H9 (cell line): Measurements from ENCODE around the gene EPB41. TPM values are rescaled to one million over a fixed set of nuclear protein-coding genes. Genes with fewer than 3 reads are reported as not detected.

Experiments used
- DNase-seq: peaks from one replicate; pipeline ENCODE4 v3.0.0-alpha.2; 2017
- H2AFZ ChIP-seq: one replicate; pipeline ENCODE4 v1.6.1; 2013; ENCODE audit warnings: mild to moderate bottlenecking, low read length, control low read depth, moderate library complexity
- H2AK5ac ChIP-seq: 2 replicates; pipeline ENCODE4 v1.6.1; 2013; ENCODE audit warnings: low read length, control low read depth, mixed read lengths; ENCODE audit not compliant: insufficient read length
- H2BK120ac ChIP-seq: one replicate; pipeline ENCODE4 v1.6.1; 2013; ENCODE audit warnings: low read depth, mild to moderate bottlenecking, low read length, control low read depth, inconsistent platforms; ENCODE audit not compliant: poor library complexity, severe bottlenecking
- H2BK12ac ChIP-seq: 2 replicates; pipeline ENCODE4 v1.6.1; 2013; ENCODE audit warnings: low read length, control low read depth, mixed read lengths, low read depth; ENCODE audit not compliant: insufficient read length
- H2BK15ac ChIP-seq: 2 replicates; pipeline ENCODE4 v1.6.1; 2013; ENCODE audit warnings: low read depth, low read length, control low read depth
- H2BK20ac ChIP-seq: one replicate; pipeline ENCODE4 v1.6.1; 2013; ENCODE audit warnings: low read depth, mild to moderate bottlenecking, low read length, control low read depth, inconsistent platforms; ENCODE audit not compliant: poor library complexity, severe bottlenecking
- H2BK5ac ChIP-seq: 2 replicates; pipeline ENCODE4 v1.6.1; 2013; ENCODE audit warnings: low read length, control low read depth, mixed read lengths; ENCODE audit not compliant: insufficient read length
- H3K14ac ChIP-seq: 2 replicates; pipeline ENCODE4 v1.6.1; 2013; ENCODE audit warnings: low read length, control low read depth; ENCODE audit not compliant: insufficient read depth
- H3K18ac ChIP-seq: 2 replicates; pipeline ENCODE4 v1.6.1; 2013; ENCODE audit warnings: low read depth, mild to moderate bottlenecking, mixed read lengths, low read length, control low read depth; ENCODE audit not compliant: insufficient read length
- H3K23ac ChIP-seq: 2 replicates; pipeline ENCODE4 v1.6.1; 2013; ENCODE audit warnings: low read length, control low read depth, mixed read lengths, low read depth; ENCODE audit not compliant: insufficient read length
- H3K23me2 ChIP-seq: 2 replicates; pipeline ENCODE4 v1.6.1; 2013; ENCODE audit warnings: low read depth, mild to moderate bottlenecking, mixed read lengths, low read length, control low read depth; ENCODE audit not compliant: insufficient read length, poor library complexity, severe bottlenecking
- H3K27ac ChIP-seq: 2 replicates; pipeline ENCODE4 v1.5.1; 2013; ENCODE audit warnings: low read length, control low read depth, mixed read lengths, low read depth; ENCODE audit not compliant: insufficient read length
- H3K27me3 ChIP-seq: 2 replicates; pipeline ENCODE4 v1.6.1; 2013; ENCODE audit warnings: low read length, control low read depth, inconsistent platforms; ENCODE audit not compliant: insufficient read depth
- H3K4ac ChIP-seq: 2 replicates; pipeline ENCODE4 v1.6.1; 2013; ENCODE audit warnings: low read depth, mild to moderate bottlenecking, control low read depth, inconsistent platforms, low read length, moderate library complexity
- H3K4me1 ChIP-seq: 2 replicates; pipeline ENCODE4 v1.6.1; 2013; ENCODE audit warnings: low read length, control low read depth, inconsistent platforms; ENCODE audit not compliant: insufficient read depth
- H3K4me2 ChIP-seq: 2 replicates; pipeline ENCODE4 v1.6.1; 2013; ENCODE audit warnings: low read length, control low read depth, mixed read lengths; ENCODE audit not compliant: insufficient read length, insufficient read depth
- H3K56ac ChIP-seq: 2 replicates; pipeline ENCODE4 v1.6.1; 2013; ENCODE audit warnings: low read depth, mild to moderate bottlenecking, mixed read lengths, low read length, control low read depth; ENCODE audit not compliant: insufficient read length
- H3K79me1 ChIP-seq: 2 replicates; pipeline ENCODE4 v1.6.1; 2013; ENCODE audit warnings: low read depth, mild to moderate bottlenecking, moderate library complexity, low read length, control low read depth, inconsistent platforms; ENCODE audit not compliant: insufficient read depth, poor library complexity, severe bottlenecking
- H3K79me2 ChIP-seq: 2 replicates; pipeline ENCODE4 v1.6.1; 2013; ENCODE audit warnings: low read length, control low read depth, inconsistent platforms; ENCODE audit not compliant: insufficient read depth
- H3K9ac ChIP-seq: 2 replicates; pipeline ENCODE4 v1.6.1; 2013; ENCODE audit warnings: low read length, control low read depth, mixed read lengths; ENCODE audit not compliant: insufficient read length; ENCODE audit errors: extremely low read depth
- H3K9me3 ChIP-seq: one replicate; pipeline ENCODE4 v1.6.1; 2013; ENCODE audit warnings: low read depth, low read length, inconsistent platforms; ENCODE audit not compliant: control insufficient read depth
- H3T11ph ChIP-seq: one replicate; pipeline ENCODE4 v1.6.1; 2013; ENCODE audit warnings: mild to moderate bottlenecking, low read length, control low read depth, inconsistent platforms
- H4K20me1 ChIP-seq: one replicate; pipeline ENCODE4 v1.6.1; 2013; ENCODE audit not compliant: control insufficient read depth, insufficient read length, insufficient read depth
- H4K5ac ChIP-seq: 2 replicates; pipeline ENCODE4 v1.6.1; 2013; ENCODE audit warnings: low read depth, mild to moderate bottlenecking, mixed read lengths, low read length, control low read depth; ENCODE audit not compliant: insufficient read length
- H4K8ac ChIP-seq: replicated peaks from 2 replicates; pipeline ENCODE4 v1.6.1; 2013; ENCODE audit warnings: low read length, control low read depth, mixed read lengths, low read depth; ENCODE audit not compliant: insufficient read length
- H4K91ac ChIP-seq: 2 replicates; pipeline ENCODE4 v1.6.1; 2013; ENCODE audit warnings: low read depth, mild to moderate bottlenecking, moderate library complexity, mixed read lengths, low read length, control low read depth; ENCODE audit not compliant: insufficient read length
- H3K27ac Mint-ChIP-seq, 3 experiments: 2 replicates in 2 of 3; 3 replicates in 1 of 3; pipeline ENCODE4 v1.8.0; 2020 to 2021; ENCODE audit warnings: mixed read lengths in 3 of 3, mild to moderate bottlenecking in 1 of 3, moderate library complexity in 1 of 3
- H3K27me3 Mint-ChIP-seq: 2 replicates; pipeline ENCODE4 v1.8.0; 2021; ENCODE audit warnings: low read depth, mild to moderate bottlenecking, moderate library complexity, mixed read lengths
- H3K36me3 Mint-ChIP-seq, 3 experiments: 2 replicates in 2 of 3; 3 replicates in 1 of 3; pipeline ENCODE4 v1.8.0; 2020 to 2021; ENCODE audit warnings: low read depth in 3 of 3, mixed read lengths in 3 of 3; ENCODE audit not compliant: insufficient read depth in 1 of 3
- H3K4me1 Mint-ChIP-seq, 2 experiments: 2 replicates each; pipeline ENCODE4 v1.8.0; 2020; ENCODE audit warnings: mixed read lengths in 2 of 2
- H3K4me3 Mint-ChIP-seq, 2 experiments: 2 replicates in 1 of 2; 3 replicates in 1 of 2; pipeline ENCODE4 v1.8.0; 2020 to 2021; ENCODE audit warnings: mild to moderate bottlenecking in 2 of 2, mixed read lengths in 2 of 2, moderate library complexity in 1 of 2
- H3K9me3 Mint-ChIP-seq, 2 experiments: 2 replicates in 1 of 2; 3 replicates in 1 of 2; pipeline ENCODE4 v1.8.0; 2020; ENCODE audit warnings: mild to moderate bottlenecking in 2 of 2, mixed read lengths in 2 of 2, moderate library complexity in 1 of 2
- WGBS: extraction: QIAGEN DNeasy Blood & Tissue Kit; methylation state at CpG from one replicate; pipeline ENCODE4 v1.1.7; 2013; ENCODE audit warnings: missing lambda C conversion rate, low lambda C conversion rate, mixed read lengths; ENCODE audit not compliant: insufficient read length; ENCODE audit errors: extremely low coverage; 5-methylcytosine and 5-hydroxymethylcytosine counted together
- total RNA-seq: library from RNA; stranded (reverse); gene quantifications from 2 replicates; pipeline ENCODE4 v1.2.1, GENCODE V29; 2021
- TF ChIP-seq, protein P1 (sequence below): fragments of 200-600 bp; sonication (generic); conservative IDR thresholded peaks from 3 replicates; pipeline ENCODE4 v1.8.0; 2021; ENCODE audit warnings: antibody characterized with exemption, mild to moderate bottlenecking

The EPB41 gene
- total RNA-seq, 1 experiment from 2014 or later: 75.4 TPM

DNA sequence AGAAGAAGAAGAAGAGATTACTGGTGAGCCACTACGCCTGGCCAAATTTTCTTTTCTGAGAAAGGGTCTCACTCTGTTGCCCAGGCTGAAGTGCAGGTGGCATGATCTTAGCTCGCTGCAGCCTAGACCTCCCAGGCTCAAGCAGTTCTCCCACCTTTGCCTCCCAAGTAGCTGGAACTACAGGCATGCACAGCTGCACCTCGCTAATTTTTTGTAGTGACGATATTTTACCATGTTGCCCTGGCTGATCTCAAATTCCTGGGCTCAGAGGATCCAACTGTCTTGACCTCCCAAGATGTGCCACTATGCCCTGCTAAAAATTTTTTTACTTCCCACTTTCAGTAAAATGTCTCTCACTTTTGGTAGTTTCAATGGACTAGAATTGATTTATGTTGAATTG, 184.9 kb downstream of the EPB41 start:
- Histone ChIP-seq H3K23ac (no peak overlapping the region), H3K18ac (no peak overlapping the region), H2BK12ac (no peak overlapping the region), H3K4me2 (no peak overlapping the region), H3K23me2 (no peaks in the 10 kb centered on the region), H3K79me1 (no peaks in the 10 kb centered on the region), H2BK5ac (no peak overlapping the region), H4K20me1 (no peaks in the 10 kb centered on the region), H4K5ac (no peak overlapping the region), H3K9ac (no peak overlapping the region), H2BK120ac (no peak overlapping the region), H3K4ac (no peak overlapping the region), H3K27me3 (no peaks in the 10 kb centered on the region), H3K4me1 (no peaks in the 10 kb centered on the region), H2AK5ac (no peak overlapping the region), H3K27ac (no peak overlapping the region), H3K14ac (no peak overlapping the region), H3K9me3 (no peaks in the 10 kb centered on the region), H4K8ac (no peak overlapping the region), H2BK15ac (no peak overlapping the region), H3K79me2 (no peaks in the 10 kb centered on the region), H4K91ac (no peak overlapping the region), H3K56ac (no peak overlapping the region), H2BK20ac (no peak overlapping the region), H2AFZ (no peak overlapping the region), H3T11ph (no peak overlapping the region)
- no peak overlapping the region for H3K4me3 Mint-ChIP-seq
- H3K36me3 Mint-ChIP-seq: peaks cover 9 to 34% (median 26%) of the 10 kb centered on the region in 3 experiments; a peak in 6 of 7 replicates
- H3K27me3 Mint-ChIP-seq: no peaks in the 10 kb centered on the region
- no CpG with 5 or more reads among the region's 4 CpGs for WGBS
- TF ChIP-seq, protein P1, sequence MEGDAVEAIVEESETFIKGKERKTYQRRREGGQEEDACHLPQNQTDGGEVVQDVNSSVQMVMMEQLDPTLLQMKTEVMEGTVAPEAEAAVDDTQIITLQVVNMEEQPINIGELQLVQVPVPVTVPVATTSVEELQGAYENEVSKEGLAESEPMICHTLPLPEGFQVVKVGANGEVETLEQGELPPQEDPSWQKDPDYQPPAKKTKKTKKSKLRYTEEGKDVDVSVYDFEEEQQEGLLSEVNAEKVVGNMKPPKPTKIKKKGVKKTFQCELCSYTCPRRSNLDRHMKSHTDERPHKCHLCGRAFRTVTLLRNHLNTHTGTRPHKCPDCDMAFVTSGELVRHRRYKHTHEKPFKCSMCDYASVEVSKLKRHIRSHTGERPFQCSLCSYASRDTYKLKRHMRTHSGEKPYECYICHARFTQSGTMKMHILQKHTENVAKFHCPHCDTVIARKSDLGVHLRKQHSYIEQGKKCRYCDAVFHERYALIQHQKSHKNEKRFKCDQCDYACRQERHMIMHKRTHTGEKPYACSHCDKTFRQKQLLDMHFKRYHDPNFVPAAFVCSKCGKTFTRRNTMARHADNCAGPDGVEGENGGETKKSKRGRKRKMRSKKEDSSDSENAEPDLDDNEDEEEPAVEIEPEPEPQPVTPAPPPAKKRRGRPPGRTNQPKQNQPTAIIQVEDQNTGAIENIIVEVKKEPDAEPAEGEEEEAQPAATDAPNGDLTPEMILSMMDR: no peak
- peaks cover 9 to 11% of the 10 kb centered on the region in 2 experiments for H3K4me1 Mint-ChIP-seq
- DNase-seq: no peak
- no peaks in the 10 kb centered on the region for H3K9me3 Mint-ChIP-seq
- H3K27ac Mint-ChIP-seq: peak overlapping the region in 2 of 3 experiments; percentile 44 to 47; a peak in 4 of 7 replicates
